NCI-H524 treated with DMSO at 0.1 percent for 48 hours (cell line): ENCODE results near the gene BRD7.
"Not testable (repeated sequence)": the region's sequence is repeated elsewhere in the genome, so short reads cannot be mapped to it uniquely, and the experiment has no call there.

Experiments used
- DNase-seq: peaks from one replicate; lab custom pipeline; 2025; lab: John Stamatoyannopoulos, UW

Gene BRD7

DNA sequence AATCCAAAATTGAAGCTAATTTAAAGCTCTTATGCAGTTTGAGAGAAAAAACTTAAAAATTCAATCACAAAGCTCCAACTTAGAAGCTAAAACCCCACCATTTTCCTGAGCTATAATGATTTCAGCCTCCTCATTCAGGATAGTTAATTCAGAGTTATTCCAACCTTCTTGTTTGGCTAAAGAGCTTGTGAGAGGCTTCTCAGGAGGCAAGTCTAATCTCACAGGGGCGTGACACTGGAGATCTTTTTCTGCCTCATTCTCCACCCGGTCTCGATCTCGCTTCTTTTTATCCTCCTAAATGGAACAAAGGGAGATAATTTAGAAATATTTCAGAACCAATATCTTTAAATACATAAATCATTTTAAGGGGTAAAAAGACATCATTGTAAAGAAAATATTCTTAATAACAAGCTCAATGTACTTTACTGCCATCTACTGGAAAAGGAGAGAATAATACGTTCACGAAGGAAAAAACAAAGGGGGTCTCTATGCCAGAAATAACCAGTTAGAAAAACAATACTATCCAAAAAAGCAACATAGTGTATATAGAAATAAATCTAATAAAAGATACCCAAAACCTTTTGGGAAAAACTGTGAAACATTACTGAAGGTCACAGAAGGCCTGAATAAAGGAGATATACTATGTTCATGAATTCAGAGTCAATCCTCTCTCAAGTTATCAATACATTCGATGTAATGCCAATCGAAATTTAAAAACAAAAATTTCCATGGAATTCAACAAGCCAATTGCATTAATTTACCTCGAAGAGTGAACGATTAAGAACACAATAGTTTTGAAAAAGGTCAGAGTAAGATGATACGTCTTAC lies 13.9 kb downstream of the BRD7 start:
- DNase-seq: no peak

- DNase-seq: no peak
These were observed 14.7 kb downstream of the BRD7 start for GRCh38 chr16:50354082-50354481.

- DNase-seq: no peak
These were observed 16.8 kb downstream of the BRD7 start for GRCh38 chr16:50351952-50352351.

DNA sequence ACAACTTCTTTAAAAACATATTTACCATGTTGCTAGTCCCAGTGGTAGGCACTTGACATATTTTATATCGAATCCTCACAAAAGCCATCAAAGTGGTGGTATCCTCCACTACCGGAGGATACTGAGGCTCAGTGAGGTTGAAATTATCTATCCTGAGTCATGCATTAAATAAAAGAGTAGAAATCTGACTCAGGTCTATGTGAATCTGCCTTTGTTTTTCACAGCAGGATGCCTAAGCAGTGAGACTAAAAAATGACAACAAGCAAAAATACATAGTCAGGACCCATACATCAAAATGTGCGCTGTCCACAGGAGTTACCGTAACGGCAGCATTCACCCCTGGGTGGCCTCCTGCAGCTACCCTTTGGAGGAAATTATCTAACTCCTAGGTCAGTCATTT lies 17.7 kb downstream of the BRD7 start:
- no peak for DNase-seq

- not testable (repeated sequence) for DNase-seq
These were observed 23.6 kb downstream of the BRD7 start for GRCh38 chr16:50345210-50345609.

DNA sequence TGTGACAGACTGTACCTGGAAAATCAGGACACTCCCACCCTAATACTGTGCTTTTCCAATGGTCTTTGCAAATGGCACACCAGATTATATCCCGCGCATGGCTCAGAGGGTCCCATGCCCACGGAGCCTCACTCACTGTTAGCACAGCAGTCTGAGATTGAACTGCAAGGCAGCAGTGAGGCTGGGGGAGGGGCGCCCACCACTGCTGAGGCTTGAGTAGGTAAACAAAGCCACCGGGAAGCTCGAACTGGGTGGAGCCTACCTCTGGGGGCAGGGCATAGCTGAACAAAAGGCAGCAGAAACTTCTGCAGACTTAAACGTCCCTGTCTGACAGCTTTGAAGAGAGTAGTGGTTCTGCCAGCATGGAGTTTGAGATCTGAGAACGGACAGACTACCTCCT lies 25.2 kb downstream of the BRD7 start:
- not testable (repeated sequence) for DNase-seq

DNA sequence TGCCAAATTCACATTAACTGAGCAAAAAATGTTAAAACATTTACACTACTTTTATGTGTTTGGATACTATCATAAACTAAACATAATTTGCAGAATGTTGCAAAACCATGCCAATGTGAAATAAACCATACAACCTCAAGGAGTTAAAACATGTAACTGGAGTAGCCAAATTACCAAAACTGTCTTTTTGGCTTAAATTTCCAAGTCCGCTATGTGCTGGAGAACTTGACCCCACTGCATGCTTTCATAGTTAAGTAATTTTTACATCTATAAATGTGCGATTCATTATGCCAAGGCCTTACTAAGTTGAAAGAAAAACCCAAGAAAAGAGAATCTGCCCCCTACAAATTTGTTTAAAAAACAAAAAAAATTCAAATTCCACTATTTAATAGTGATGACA lies 28.2 kb downstream of the BRD7 start:
- no peak for DNase-seq

DNA sequence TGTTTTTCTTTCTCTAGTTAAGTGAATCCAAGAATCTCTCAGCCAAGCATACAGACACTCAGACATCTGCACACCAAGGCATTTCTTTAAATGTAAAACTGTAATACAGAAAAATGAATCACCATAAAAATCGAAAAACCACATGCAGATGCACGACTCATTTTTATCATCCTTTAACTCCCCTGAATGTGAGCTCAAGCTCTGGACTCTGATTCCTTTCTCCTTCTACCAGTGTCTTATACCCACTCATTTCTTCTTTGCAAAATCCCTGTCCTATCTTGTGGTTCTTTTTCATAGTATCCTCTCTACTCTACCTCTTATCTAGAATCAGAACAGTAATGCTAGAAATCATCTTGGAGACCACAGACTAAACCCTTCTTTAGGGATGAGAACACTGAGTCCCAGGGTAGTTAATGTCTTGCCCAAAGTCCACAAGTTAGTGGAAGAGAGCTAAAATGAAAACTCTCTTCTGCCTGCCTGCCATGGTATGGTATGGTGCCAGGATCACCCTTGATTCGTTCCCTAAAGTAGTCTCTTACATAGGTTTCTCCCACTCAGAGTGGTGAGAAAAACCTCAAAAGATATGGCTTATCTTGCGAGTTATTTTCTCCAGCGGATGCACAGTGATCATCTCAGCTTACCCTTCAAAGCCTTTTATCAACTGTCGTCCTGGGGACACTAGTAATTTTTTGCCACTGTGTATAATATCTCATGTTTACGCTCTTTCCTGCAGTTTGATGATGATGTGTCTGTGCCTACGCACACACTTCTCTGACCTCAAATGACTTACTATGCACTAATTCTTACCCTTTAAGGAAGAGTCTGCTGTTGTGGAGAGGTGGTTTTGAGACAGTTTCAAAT lies 30.2 kb downstream of the BRD7 start:
- no peak for DNase-seq

GRCh38 chr16:50336884-50337283 lies 31.9 kb downstream of the BRD7 start:
- DNase-seq: no peak

- DNase-seq: no peak
These were observed 33.4 kb downstream of the BRD7 start for GRCh38 chr16:50335196-50335958.

DNA sequence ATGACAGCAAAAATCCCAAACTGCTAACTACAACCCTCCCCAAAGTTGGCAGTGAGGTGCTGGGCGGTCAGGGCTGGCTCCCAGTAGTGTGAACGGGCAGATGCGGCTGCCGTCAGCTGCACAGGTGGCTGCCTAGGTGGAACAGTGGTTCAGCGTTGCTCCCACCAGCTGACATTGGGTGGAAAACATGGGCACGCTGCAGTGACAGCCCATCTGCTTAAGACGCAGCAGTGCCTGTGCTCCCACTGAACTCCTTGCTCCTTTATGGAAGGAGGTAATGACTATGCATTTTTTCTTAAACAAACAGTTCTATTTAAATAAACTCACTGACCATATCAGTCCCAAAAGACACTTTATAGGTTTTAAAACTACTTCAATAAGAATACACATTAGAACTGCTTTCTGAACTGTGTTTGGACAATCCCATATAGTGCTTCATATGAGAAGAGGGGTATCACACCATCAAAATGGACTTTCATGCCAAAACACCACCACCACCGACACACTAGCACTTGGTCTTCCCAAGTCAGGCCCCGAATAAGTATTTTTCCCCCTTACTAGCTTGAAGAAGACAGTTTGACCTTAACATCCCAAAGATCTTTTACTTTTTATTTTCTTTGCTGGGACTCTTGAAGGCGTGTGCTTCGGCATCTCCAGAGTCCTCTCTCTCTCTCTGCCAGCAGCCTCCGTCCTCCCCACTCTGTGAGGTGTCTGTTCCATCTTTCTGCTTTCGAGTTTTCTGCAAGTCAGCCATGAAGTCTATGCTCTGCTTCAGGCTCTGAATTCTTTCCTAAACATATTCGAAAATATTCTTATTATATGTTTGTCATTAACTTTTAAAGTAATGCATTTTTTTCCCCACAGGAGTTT lies 34.4 kb downstream of the BRD7 start:
- no peak for DNase-seq

DNA sequence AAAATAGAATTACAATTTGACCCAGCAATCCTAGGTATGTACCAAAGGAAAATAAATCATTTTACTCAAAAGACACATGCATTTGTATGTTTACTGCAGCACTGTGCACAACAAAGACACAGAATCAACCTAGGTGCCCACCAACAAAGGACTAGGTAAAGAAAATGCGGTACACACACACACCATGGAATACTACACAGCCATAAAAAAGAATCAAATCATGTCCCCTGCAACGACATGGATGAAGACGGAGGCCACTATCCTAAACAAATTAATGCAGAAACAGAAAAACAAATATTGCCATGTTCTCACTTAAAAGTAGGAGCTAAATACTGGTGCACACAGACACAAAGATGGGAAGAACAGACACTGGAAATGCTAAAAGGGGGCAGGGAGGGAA lies 36.2 kb downstream of the BRD7 start:
- DNase-seq: no peak

DNA sequence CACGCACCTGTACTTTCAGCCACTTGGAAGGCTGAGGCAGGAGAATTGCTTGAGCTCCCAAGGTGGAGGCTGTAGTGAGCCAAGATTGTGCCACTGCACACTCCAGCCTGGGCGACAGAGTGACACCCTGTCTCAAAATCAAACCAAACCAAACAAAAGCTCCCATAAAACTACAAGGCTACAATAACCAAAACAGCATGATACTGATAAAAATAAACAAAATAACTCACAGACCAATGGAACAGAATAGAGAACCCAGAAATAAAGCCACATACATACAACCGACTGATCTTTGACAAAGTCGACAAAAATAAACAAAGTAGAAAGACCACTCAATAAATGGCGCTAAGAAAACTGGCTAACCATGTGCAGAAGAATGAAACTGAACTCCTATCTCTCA lies 37.2 kb downstream of the BRD7 start:
- DNase-seq: no peak

GRCh38 chr16:50329446-50330189 lies 39.2 kb downstream of the BRD7 start:
- no peak for DNase-seq

DNA sequence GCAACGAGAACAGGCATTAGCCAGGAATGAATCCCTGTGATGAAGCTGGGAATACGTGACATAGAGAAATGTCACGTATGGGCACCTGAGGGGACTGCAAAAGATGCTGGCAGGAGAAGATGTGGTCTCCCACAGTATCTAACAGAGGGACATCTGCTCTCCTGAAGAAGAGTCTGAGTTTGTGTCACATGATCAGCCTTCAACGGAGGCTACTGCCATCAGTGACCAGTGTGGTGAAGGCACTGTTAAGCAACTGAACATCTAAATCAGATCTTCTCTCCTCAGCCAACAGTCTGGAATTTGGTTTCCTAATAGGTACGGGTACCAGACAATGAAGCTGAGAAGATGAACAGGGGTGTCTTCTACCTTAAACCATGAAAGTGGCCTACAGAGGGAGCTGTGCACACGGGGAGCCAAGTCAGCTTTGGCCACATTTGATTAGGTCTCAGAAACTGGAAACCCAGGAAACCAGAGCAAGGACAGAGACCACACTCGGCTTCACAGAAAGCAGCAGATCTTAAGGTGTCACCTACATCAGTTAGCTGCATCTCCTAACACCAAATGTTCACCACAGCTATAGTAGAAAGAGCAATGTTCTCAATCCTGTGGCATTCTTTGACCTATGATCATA lies 41.8 kb downstream of the BRD7 start:
- no peak for DNase-seq

DNA sequence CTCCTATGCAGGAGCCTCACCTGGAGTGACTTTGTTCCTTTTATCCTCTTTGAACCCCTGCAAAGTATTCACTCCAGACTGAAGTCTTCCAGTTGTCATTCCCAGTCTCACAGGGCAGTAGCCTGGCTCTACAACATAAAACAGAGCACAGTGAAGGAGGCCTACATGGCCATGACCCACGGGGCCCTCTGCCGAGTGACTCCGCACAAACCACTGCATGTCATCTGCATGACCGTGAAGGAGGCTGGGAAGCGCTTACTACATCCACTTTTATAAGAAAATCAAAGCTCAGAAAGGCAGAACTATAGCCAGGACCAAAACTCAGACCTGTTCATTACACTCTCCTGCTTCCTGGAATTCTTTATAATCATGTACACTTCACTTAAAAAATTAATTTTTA lies 42.5 kb downstream of the BRD7 start:
- no peak for DNase-seq

DNA sequence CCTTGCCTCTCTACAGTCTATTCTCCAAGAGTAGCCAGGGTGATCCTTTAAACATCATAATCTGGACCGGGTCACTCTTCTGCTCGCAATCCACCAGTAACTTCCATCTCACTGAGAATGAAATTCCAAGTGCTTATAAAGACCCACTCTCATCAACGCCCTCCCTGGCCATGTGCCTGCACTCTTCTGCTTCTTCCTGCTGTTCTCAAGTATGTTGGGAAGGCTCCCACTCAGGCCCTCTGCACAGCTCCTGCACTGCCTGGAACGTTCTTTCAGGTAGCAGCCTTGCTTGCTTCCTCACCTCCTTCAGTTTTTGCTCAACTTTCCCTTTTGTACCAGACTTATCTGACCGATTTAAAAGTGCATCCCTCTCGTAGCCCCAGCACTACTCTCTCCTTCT lies 44.4 kb downstream of the BRD7 start:
- no peak for DNase-seq

DNA sequence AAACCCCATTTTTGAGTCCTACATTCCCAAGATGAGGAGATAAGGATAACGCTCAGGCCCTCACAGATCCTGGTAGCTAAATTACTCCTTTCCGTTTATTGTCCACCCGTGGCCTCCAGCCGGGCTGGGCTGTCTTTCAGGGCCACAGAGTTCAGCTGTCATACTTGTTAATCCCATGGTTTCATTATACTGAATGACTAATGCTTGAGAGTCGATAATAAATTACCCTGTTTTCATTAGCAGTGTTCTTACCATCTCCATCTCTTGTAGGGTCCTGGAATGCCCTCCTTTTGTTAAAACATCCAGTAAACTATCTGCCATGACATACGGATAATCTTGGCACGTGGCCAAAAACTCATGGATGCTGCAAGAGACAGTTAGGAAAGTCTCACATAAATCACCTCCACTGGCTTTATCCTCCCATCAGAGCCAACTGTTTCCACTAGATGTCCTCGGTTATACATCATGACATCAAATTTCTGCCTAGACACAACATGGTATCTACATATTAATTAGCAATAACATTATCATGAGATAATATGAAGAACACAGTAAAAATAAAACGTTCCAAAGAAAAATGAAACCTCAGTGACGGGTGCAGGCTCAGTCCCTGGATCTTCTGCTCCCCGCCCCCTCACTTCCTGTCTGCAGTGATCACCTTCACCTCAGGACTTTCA lies 45.3 kb downstream of the BRD7 start:
- DNase-seq: no peak

DNA sequence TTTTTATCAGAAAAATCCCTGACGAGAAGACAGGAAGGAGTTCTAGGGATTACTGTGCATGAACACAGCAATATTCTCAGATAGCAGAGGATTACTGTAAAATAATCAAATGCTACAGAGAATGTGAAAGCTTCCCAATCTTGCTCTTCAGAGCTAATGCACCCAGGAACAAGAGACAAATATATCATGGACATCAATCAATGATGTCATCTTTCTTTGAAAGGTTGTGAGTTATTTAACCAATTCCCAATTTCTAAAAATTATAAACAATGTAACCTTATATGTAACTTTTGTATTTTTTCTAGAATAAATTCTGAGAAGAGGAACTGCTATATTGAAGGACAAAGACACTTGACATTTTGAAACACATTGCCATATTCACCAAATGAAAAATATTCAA lies 46.5 kb downstream of the BRD7 start:
- no peak for DNase-seq

- no peak for DNase-seq
These were observed 48.5 kb downstream of the BRD7 start for GRCh38 chr16:50320310-50320709.
